GM21717 (cell line): Measurements from ENCODE around the gene CFAP61.

Experiments used
- ATAC-seq: cut with Tn5 transposase; IDR thresholded peaks from one replicate; pipeline ENCODE4 v1.9.1; 2021; ENCODE audit warnings: mild to moderate bottlenecking, moderate library complexity; ENCODE audit not compliant: unreplicated experiment

The CFAP61 gene

DNA sequence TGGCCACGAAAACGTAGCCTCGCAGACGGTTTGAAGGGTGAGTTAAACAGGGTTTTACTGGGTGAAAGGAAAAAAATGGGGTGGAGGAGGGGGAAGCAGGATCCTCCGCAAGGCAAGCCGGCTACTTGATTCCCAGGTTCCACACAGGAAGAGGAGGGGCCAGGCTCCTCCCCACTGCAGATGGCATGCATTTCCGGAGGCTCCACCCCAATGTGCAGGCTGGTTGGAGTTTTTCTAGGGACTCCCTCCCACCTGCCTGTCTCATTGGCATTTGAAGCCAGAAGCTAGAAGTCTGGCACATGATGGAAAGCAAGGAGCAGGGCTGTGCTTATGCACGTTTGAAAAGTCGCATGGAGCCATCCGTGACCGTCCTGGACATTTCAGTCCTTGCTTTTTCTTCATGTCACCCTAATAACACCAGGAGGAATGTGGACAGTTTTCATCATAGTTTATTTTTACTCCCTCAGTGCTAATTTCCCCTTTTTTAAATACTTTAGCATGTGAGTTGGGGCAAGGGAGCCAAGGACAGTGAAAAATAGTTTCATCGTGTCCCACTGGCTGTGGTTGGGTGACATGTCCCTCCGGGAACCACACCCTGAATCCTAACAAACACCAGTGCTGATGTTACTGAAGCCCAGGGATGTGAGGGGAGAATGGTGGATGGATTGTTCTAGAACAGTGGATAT lies 215.5 kb downstream of the CFAP61 start:
- ATAC-seq: no peak

DNA sequence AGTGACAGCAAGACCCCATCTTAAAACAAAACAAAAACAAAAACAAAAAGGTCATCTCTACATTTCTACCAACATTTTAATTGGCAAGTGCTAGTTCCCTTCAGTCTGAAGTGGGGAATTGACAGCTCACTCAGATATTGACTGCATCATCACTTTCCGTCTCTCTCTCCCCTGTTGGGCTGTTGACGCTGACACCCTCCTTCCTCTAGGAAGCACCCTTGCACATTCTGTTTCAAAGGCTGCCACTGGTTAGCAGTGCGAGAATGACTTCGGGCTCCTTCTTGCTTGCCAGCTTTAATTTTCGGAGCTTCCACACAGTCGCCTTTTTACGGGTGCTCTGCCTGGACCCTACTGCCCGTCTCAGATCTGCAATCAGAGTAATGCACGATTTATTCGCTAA lies 218.9 kb downstream of the CFAP61 start:
- no peak for ATAC-seq

DNA sequence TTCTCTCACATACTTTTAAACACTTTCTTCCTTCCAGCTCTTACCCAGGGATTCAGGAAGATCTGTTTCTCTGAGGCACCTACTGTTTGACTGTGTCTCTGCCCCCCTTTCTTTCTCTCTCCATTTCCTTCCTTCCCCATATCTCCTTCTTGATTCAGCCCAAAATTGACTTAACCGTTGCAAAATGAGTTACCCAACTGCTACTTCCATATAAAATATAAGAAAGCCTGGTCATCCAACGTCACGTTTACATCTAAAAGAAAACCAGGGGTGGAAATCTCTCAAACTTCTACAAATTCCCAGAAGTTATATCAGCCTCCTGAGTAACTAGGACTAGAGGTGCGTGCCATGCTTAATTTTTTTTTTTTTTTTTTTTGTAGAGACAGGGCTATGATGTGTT lies 220.4 kb downstream of the CFAP61 start:
- no peak for ATAC-seq

DNA sequence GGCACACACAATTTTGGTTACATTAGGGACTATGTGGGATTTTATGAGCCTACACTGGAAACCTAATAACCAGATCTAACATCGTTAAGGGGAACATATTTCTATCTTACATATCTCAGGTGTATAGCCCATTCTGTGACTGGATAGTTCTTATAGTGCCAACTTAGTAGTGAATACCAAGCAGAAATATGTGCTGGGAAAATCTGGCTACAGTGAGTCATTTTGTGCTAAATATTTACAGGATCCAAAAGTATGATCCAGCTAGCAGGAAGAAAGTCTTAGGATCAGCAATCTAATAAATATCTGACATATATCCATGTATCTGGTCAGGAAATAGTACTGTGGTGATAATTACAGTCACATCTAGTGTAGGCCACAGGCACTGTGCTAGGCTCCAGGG lies 221.0 kb downstream of the CFAP61 start:
- ATAC-seq: no peak

DNA sequence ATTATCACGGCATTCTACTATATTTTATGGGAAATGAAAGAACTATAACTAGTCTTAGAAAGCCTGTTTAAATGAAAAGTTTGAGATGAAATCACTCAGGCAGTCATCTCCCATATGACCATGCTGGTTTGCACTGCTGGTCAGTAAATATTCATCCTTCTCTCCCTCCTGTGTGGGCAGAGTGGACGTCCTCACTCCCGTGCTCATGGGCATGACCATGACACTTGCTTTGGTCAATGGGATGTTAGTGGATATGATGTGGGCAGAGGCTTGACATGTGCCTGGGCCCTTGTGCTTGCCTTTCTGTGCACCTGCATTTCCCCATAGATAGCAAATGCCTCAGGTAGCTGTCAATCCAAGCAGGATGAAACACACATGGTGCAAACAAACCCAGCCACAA lies 222.5 kb downstream of the CFAP61 start:
- no peak for ATAC-seq

DNA sequence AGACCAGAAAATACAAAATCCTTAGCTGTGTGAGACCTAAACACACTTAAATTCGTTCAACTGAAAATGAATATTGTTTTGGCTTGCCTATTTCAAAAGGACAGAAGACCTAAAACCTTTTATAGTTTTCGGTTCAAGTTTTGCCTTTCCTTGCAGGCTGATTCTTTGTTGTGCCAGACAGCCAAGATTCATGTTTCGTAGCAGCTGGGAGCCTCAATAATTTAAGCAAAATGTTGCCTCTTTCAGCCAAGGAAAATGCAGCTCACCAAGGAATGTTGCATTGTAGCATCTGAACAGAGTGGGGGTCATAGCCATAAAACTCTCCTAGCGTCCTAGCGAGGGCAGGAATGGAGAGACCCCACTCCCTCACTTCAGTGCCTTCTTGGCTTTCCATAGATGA lies 223.3 kb downstream of the CFAP61 start:
- no peak for ATAC-seq

DNA sequence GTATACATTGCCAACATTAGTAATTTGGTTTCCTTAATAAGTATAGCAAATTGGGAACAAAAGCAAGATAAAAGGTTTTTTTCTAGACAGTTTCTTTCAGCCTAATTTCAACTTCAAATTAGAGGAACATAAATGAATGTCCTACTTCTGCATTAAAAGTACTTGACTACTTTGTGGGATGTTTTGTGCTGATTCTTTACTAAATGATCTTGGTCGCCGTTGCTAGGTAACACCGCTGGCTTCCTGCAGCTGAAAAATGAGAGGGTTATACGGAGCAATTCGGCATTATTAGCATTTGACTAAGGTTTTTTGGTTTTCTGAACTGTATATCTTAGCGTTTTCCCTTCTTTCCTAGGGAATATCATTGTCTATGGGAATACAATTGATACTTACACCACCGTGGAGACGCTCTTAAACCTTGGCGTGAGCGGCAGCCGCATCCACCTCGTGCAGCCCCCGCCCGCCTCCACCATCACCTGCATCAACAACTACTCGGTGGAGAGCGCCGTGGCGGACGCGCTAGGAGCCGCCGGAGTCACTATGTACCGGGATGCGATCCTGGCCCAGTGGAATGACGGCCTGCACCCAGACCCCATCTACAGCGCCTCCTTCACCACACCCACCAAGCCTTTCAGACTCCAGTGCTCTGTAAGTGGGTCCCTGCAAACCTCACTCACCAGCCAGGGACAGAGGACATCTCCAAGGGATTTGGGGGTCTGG lies 224.6 kb downstream of the CFAP61 start:
- no peak for ATAC-seq

DNA sequence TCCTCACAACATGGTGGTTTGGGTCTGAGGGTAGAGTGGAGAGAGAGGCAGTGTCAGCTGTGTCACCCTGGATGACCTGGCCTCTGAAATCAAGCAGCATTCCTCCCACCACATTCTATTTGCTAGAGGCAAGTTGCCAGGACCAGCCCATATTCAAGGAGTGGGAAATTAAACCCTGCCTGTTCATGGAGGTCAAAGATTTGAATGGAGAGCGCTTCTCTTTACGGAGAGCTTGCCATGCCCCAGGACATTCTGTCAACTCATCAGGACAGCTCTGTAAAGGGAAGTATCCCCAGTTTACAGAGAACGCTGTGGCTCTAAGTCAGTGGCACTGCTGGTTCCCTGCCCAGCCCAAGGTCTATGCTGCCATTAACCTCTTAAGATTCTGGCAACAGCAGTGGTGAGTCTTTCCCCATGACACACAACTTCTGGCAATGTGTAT lies 225.6 kb downstream of the CFAP61 start:
- ATAC-seq: no peak

DNA sequence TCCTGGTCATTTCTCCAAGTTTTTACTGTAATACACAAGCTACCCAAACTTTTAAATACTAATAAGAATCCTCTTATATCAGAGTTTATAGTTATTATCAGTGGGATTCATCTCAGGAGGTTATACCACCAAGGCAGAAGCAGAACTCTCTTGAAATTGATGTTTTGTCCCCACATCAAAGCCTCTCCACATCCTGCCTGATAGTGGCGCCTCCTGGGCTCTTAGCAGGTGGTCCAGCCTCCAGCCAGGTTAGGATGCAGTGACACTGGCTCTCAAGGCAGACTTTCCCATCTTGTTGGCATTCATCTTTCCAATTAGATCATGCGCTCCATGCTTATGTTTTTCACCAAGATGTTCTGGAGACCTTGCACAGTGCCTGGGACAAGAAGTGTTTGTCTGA lies 233.7 kb downstream of the CFAP61 start:
- ATAC-seq: no peak

DNA sequence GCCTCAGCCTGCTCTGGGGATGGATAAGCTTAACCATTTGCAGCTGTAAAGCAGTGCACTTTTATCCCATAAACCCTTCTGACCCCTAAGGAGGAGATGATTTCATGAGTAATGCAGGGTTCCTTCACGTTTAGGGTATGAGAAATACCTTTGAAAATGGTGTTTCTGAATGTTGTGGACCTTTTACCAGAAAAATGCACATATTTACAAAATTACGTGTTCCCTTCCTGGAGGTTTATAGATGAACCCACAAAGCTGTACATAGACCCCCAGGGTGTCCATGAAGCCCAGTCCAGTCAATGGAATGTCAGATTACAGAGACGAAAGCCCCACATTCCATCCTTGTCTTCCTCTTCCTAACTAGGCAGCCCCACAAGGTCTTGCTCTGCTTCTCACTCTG lies 237.0 kb downstream of the CFAP61 start:
- no peak for ATAC-seq

DNA sequence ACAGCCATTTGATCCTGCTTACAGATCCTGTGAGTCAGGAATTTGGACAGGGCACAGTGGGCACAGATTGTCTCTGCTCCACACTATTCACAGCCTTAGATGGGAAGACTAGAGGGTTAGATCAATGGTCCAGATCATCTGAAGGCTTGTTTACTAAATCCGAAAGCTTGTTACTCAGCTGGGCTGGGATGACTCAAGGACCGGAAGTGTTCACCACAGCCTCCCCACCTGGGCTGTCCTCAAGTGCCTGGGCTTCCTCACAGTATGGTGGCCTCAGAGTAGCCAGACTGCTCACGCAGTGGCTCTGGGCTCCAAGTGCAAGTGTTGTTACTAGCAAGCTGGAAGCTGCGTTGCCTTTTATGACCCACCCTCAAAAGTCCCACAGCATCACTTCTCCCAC lies 240.1 kb downstream of the CFAP61 start:
- no peak for ATAC-seq

DNA sequence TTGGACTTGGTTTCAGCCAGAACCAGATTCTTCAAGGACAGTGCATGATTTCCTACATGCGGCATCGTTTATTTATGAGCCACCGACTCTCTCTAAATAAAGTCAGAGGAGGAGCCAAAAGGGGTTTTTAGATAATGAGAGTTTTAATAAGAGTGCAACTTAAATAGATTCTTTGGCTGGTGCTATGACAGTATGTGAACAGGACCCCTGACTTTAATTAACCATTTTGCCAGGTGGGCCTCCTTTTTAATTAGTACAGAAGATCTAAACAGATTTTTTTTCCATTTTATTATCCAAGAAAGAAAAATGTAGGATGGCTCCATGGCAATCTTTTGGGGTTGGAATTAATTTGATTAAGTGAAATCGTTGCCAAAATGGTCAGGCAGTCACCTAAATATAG lies 240.8 kb downstream of the CFAP61 start:
- ATAC-seq: no peak

DNA sequence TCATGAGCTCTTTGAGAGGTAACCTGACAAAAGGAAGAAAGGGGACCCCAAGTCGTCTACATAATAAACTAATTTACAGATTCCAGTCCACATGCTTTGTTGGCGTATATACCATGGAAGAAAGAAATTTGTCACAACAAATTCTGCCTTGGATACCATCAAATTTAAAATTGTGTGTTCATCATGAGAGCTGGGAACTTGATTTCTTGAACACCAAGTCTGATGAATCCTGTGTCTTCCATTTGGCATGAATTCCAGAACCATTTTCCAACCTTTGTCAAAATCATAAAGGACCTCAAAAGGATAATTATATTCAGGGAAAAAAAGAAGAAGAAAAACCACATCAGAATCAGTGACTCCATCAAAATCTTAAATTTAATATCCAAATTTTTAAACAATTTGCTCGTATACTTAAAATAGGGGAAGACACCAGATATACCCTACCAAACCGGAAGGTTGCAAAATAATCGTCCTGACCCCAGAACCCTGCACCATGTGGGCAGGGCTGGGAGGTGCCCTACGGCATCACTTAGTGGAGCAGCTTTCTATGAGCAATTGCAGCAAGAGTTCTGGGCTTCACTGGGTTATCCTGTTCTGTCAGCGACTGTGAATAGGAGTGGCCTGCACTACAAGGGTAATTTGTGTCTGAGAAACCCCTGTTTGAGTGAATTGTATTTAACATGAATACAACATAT lies 241.5 kb downstream of the CFAP61 start:
- ATAC-seq: no peak

DNA sequence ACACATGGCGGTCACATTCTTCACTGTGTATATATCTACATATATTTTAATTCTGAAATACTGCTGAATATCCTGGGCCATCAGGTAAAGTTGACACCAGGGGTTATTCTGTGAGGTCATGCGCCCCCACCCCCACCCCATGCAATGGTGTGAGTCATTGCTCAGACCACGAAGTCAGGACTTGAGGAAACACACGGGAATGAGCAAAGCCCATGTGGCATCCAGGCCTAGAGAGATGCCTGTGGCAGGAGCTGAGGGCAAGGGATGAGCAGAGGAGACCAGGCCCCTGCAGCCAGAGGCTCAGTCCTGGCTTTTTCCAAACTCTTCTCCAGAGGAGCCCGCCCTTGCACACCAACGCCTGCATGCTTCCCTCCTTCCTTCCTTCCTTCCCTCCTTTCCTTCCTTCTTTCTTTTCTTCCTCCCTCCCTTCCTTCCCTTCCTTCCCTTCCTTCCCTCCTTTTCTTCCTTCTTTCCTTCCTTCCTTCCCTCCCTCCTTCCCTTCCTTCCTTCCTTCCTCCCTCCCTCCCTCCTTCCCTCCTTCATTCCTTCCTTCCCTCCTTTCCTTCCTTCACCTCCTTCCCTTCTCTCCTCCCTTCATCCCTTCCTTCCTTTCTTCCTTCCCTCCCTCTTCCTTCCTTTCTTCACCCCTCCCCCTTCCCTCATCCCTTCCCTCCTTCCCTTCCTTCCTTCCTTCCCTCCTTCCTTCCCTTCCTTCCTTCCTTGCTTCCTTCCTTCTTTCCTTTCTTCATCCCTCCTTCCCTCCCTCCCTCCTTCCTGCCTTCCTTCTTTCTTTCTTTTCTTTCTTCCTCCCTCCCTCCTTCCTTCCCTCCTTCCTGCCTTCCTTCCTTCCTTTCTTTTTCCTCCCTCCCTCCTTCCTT lies 243.5 kb downstream of the CFAP61 start:
- ATAC-seq: no peak

DNA sequence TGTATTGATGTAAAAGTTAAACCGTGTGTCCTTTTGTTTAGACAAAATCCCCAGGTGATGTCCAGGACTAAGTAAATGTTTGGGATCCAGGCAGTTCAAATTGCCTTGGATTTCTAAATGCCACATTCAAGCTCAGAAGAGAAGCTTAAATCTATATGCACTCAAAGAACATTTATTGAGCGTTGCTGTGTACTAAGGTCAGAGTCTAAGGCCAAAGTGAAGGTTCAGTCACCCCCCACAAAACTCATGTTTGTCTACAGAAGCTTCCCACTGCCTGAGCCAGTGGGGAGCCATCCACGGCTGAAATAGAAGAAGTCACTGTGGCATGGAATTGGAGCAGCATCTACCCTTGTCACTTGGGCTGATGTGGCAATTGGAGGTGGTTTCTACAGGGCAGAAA lies 244.8 kb downstream of the CFAP61 start:
- ATAC-seq: no peak

DNA sequence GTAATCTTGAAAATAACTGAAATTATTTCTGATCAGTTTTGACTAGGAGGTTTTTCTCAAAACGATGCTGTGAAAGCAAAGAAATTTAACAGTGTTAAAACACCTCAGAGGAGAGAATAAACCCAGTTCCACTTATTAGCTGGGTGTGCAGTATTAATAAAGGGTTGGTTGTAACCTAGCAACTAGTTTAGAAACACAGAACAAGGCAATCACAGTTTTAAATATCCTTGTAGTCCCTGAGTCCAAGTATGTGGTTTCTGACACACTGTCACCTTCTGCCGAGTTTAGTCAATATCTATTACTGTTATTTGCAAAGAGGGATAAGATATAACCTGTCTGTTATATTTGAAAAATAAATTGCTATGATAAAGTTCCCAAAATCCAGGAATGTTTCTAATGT lies 245.4 kb downstream of the CFAP61 start:
- no peak for ATAC-seq

DNA sequence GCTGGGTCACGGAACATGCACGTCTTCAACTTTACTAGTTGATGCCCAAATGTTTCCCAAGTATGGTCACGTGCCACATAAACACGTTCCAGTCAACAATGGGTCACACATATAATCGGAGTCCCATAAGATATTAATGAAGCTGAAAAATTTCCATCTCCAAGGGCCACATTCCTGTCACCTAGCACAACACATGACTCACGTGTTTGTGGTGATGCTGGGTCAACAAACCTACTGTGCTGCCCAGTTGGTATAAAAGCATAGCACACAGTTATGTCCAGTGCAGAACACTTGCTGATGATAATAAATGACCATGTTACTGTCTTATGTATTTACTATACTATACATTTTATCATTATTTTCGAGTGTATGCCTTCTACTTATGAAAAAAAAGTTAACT lies 247.6 kb downstream of the CFAP61 start:
- ATAC-seq: no peak

DNA sequence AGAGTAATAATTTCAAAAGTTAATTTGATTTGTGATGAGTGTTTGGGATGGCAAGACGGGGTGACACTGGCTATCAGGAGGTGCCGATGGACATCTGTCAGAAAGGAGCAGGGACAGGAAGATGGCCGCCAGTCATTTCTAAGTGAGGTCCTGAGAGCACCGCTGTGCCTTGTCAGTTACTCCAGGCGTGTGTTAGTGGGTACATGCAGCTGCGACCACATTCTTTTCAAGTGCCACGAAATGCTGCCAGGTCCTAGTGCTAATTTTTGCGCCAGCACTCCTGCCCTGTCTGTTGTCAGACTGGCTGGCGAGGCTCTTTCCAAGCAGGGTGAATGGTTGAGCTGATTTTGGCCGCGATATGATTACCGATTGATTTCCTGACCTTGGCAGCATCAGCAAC lies 251.0 kb downstream of the CFAP61 start:
- ATAC-seq: no peak

DNA sequence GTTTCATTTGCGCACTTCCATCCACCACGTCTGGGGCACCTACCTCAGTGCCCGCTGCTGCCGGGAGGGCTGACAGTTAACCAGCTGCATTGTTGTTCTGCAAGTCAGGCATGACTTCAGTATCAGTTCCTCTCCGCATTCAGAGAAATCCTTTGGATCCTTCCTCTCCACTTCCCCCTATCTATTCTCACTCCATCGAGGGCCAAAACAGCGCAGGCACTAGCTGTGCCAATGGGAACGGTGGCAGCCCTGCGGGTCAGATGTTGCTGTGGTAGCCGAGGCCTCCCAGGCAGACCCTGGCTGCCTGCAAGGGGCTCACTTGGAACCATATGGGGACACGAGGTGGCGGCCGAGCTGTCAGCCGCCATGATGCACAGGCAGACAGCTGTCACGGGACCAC lies 251.4 kb downstream of the CFAP61 start:
- ATAC-seq: no peak

DNA sequence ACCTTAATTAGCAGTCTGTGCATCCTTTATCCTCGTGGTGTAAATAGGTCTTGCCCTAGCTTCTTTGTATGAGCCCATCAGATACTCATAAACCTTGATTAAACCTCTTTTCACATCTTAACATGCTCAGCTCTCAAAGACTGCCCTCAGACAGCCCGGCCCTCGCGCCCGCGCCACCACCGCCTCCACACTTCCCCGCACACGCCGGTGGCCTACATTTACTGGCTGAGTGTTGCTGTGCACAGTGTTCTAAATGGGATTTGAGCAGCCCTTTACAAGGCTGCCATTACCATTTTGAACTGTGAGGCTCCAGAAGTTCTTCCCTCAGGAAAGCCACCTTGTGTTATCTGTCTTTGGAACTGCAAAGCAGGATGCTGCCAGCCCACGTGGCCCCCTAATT lies 252.6 kb downstream of the CFAP61 start:
- ATAC-seq: no peak

DNA sequence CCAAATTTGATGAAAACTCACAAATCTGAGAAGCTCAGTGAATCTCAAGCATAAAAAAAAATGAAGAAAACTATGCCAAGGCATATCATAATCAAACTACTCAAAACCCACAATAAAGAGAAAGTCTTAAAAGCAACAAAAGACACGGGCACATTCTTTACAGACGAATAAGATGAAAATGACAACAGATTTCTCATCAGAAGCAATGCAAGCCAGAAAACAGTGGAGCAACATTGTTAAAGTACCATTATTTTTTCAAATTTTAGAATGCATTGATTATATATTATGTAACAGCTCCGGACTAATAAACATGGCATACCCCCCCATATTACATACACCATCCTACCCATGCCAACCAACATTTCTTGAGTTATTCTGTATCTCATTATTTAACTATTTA lies 260.2 kb downstream of the CFAP61 start:
- no peak for ATAC-seq
